KMS-11 (cell line): ENCODE measurements around the gene SCARB1.

Experiments used
- H2AFZ ChIP-seq: fragments of 200-600 bp; sonication (generic); 2 replicates; pipeline ENCODE4 v1.6.1; 2016; ENCODE audit warnings: antibody characterized with exemption, mixed run types, low read depth
- H3K27ac ChIP-seq: fragments of 200-600 bp; sonication (generic); 2 replicates; pipeline ENCODE4 v1.6.1; 2016; ENCODE audit warnings: mild to moderate bottlenecking, mixed run types
- H3K27me3 ChIP-seq: fragments of 200-600 bp; sonication (generic); 2 replicates; pipeline ENCODE4 v1.6.1; 2017; ENCODE audit warnings: mild to moderate bottlenecking, low read depth, mixed run types, moderate library complexity; ENCODE audit not compliant: insufficient read depth
- H3K36me3 ChIP-seq: fragments of 200-600 bp; sonication (generic); 2 replicates; pipeline ENCODE4 v1.6.1; 2017; ENCODE audit warnings: mild to moderate bottlenecking, mixed run types; ENCODE audit not compliant: insufficient read depth
- H3K4me1 ChIP-seq: fragments of 200-600 bp; sonication (generic); 2 replicates; pipeline ENCODE4 v1.6.1; 2016; ENCODE audit warnings: mild to moderate bottlenecking, low read depth, mixed run types; ENCODE audit not compliant: poor library complexity, severe bottlenecking
- H3K4me2 ChIP-seq: fragments of 200-600 bp; sonication (generic); 2 replicates; pipeline ENCODE4 v1.7.0; 2016; ENCODE audit warnings: mild to moderate bottlenecking, mixed run types
- H3K4me3 ChIP-seq: fragments of 200-600 bp; sonication (generic); IDR thresholded peaks from 2 replicates; pipeline ENCODE4 v1.6.1; 2017; ENCODE audit warnings: low read depth, low read length, mixed read lengths; ENCODE audit not compliant: insufficient read depth
- H3K79me2 ChIP-seq: fragments of 200-600 bp; sonication (generic); 2 replicates; pipeline ENCODE4 v1.6.1; 2016; ENCODE audit warnings: low read depth, mixed run types; ENCODE audit not compliant: insufficient read depth
- H3K9ac ChIP-seq: fragments of 200-600 bp; sonication (generic); 2 replicates; pipeline ENCODE4 v1.6.1; 2016; ENCODE audit warnings: mild to moderate bottlenecking, mixed run types
- H4K20me1 ChIP-seq: fragments of 200-600 bp; sonication (generic); 2 replicates; pipeline ENCODE4 v1.6.1; 2016; ENCODE audit warnings: mild to moderate bottlenecking, mixed run types; ENCODE audit not compliant: insufficient read depth
- TF ChIP-seq, protein P1 (sequence below): fragments of 200-600 bp; sonication (generic); conservative IDR thresholded peaks from 2 replicates; pipeline ENCODE4 v1.6.1; 2017; ENCODE audit warnings: low read depth, mild to moderate bottlenecking, antibody characterized with exemption, low read length, moderate library complexity, mixed read lengths

SCARB1 gene

DNA sequence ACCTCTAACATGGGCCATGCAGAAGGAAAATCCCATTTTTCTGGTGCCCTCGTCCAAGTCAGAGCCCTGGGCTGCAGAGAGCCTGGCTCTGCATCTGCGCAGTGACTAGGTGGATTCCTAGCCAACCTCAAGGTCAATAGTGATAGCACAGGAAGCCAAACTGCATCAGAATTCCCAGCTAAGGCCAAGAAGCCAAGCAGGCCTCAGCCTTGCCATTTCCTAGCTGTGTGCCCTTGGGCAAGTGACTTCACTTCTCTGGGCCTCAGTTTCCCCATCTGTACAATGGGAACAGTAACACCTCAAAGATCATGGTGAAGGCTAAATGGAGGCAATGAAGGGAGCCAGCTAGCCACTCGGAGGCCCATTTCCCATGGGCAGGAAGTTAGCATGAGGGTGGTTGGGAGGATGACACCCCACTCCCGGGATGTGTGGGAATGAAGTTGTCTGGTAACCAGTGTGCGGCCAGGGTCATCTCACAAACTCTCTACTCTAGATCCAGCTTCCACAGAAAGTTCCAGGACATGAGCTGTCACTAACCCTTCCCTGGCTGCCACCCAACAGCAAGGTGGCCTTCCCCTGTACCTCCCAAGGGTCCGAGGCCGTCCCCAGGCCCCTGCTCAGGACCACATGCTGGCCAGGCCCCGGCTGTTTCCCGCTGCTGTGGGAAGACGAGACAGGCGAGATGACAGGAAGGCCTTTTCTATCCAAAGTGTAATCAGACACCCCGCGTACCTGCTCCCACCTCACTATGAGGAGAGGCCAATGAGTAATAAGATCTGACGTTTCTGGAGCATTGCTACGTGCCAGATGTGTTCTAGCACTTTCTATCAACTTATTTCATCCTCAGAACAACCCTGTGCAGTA, 125.7 kb downstream of the SCARB1 start:
- no peak overlapping the region for H3K4me2 ChIP-seq
- no peak overlapping the region for H3K9ac ChIP-seq
- H4K20me1 ChIP-seq = no peaks in the 10 kb centered on the region
- H3K79me2 ChIP-seq = no peaks in the 10 kb centered on the region
- no peak overlapping the region for H3K4me3 ChIP-seq
- no peaks in the 10 kb centered on the region for H3K27me3 ChIP-seq
- H3K36me3 ChIP-seq = no peaks in the 10 kb centered on the region
- H3K27ac ChIP-seq = no peak overlapping the region
- no peaks in the 10 kb centered on the region for H3K4me1 ChIP-seq
- TF ChIP-seq, protein P1, sequence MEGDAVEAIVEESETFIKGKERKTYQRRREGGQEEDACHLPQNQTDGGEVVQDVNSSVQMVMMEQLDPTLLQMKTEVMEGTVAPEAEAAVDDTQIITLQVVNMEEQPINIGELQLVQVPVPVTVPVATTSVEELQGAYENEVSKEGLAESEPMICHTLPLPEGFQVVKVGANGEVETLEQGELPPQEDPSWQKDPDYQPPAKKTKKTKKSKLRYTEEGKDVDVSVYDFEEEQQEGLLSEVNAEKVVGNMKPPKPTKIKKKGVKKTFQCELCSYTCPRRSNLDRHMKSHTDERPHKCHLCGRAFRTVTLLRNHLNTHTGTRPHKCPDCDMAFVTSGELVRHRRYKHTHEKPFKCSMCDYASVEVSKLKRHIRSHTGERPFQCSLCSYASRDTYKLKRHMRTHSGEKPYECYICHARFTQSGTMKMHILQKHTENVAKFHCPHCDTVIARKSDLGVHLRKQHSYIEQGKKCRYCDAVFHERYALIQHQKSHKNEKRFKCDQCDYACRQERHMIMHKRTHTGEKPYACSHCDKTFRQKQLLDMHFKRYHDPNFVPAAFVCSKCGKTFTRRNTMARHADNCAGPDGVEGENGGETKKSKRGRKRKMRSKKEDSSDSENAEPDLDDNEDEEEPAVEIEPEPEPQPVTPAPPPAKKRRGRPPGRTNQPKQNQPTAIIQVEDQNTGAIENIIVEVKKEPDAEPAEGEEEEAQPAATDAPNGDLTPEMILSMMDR = no peak
- no peak overlapping the region for H2AFZ ChIP-seq

GRCh38 chr12:124737040-124737419, 126.6 kb downstream of the SCARB1 start:
- no peak overlapping the region for H3K9ac ChIP-seq
- TF ChIP-seq, protein P1 = no peak
- no peaks in the 10 kb centered on the region for H3K4me1 ChIP-seq
- no peak overlapping the region for H3K27ac ChIP-seq
- H3K27me3 ChIP-seq = no peaks in the 10 kb centered on the region
- H3K36me3 ChIP-seq = no peaks in the 10 kb centered on the region
- no peak overlapping the region for H3K4me2 ChIP-seq
- no peak overlapping the region for H2AFZ ChIP-seq
- no peaks in the 10 kb centered on the region for H4K20me1 ChIP-seq
- H3K4me3 ChIP-seq = no peak overlapping the region
- no peaks in the 10 kb centered on the region for H3K79me2 ChIP-seq

DNA sequence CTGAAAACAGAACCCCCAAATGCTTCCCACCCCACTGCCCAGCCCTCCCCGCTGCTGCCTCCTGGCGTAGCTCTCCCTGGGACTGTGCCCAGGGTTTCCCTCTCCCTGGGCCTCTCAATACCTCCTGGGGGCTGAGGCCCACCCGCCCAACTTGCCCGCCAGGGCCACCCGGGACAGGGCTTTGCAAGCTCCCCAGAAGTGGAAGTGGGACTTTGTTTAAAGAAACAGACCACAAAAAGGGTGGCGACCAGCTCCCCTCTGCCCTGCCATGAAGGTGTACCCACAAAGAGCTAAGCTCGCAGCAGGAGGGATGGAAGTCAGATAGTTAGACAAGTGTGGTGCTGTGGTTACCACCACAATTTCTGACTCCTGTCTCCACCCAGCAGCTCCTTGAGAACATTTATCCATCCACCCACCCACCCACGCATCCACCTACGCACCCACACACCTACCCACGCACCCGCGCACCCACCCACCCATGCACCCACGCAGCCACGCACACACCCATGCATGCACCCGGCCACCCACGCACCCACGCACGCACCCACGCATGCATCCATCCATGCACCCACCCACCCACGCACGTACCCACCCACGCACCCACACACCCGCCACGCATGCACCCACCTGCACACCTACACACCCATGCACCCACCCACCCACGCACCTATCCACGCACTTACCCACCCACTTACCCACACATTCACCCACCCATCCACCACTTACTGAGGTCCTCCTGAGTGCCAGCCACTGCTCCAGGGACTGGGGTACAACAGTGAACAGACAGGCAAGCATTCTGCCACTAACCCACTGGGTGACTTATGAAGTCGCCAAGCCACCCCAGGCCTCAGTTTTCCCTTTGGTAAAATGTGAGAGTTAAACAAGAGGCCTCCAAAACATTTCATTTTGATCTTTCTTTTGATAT, 127.3 kb downstream of the SCARB1 start:
- Histone ChIP-seq H3K4me2 (no peak overlapping the region), H4K20me1 (no peaks in the 10 kb centered on the region), H3K4me1 (no peaks in the 10 kb centered on the region), H3K79me2 (no peaks in the 10 kb centered on the region), H3K36me3 (no peaks in the 10 kb centered on the region), H2AFZ (no peak overlapping the region), H3K27me3 (no peaks in the 10 kb centered on the region), H3K9ac (no peak overlapping the region), H3K27ac (no peak overlapping the region), H3K4me3 (no peak overlapping the region)
- TF ChIP-seq, protein P1 = no peak

- TF ChIP-seq, protein P1 = no peak
- Histone ChIP-seq H3K4me2 (no peak overlapping the region), H3K36me3 (no peaks in the 10 kb centered on the region), H3K4me1 (no peaks in the 10 kb centered on the region), H3K4me3 (no peak overlapping the region), H3K27ac (no peak overlapping the region), H3K79me2 (no peaks in the 10 kb centered on the region), H3K27me3 (no peaks in the 10 kb centered on the region), H2AFZ (no peak overlapping the region), H3K9ac (no peak overlapping the region), H4K20me1 (no peaks in the 10 kb centered on the region)
These were observed 129.4 kb downstream of the SCARB1 start for GRCh38 chr12:124734224-124734788.
